H1 (cell line): ENCODE results near the gene GARNL3. TPM values are rescaled to one million over a fixed set of nuclear protein-coding genes. Genes with fewer than 3 reads are reported as not detected.

Source experiments
- CBX5 ChIP-seq: fragments of 300-800, 300-1000 bp; sonication (generic); IDR thresholded peaks from 2 replicates; pipeline ENCODE4 v1.7.1; 2016; ENCODE audit warnings: antibody characterized with exemption, low read length, low read depth
- polyA plus RNA-seq, 7 experiments: library from polyadenylated mRNA; depleted of rRNA in 3 of 7; stranded (reverse) in 5 of 7; unstranded in 2 of 7; fragments of >200 nt in 5 of 7; fragments of 200-250 nt in 2 of 7; gene quantifications; 1 replicate in 5 of 7; 2 replicates in 1 of 7; 4 replicates in 1 of 7; pipeline versions ENCODE4 v1.2.1 to v1.2.3, GENCODE V29; 2011 to 2013; ENCODE audit warnings: missing spikeins in 2 of 7, mixed read lengths in 2 of 7
- total RNA-seq: library from RNA; stranded (reverse); fragmentation: NEBNext Ultra II Directional; extraction: Animal tissue kit (Norgen Biotek cat#: 25700); gene quantifications from 2 replicates; pipeline ENCODE4 v1.2.1, GENCODE V29; 2021

GARNL3 gene
- total and polyA plus RNA-seq, 2 of the 8 experiments (the other 6 are each of a cell fraction or from before 2014, with no cell fraction given): 6.5 to 18.3 TPM

DNA sequence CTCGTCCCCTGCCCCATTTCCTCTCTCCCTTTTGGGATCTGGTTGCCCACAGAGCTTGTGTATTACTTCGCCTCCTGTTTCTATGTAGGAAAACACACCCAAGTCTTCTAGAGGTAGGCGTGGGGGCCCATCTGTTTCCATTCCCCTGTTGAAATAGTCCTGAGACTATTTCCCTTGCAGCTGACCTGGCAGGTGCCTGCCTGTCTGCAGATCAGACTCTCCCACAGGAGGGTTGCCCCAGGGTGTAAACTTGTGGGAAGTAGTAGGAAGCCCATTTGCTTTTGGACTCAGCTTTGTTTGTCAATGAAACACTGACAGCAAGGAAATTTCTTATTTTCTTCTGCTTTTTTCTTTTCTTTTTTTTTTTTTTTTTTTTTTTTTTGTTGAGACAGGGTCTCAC is 16.3 kb upstream of the GARNL3 start (continued):
- no peak for TF ChIP-seq CBX5
